Mucosa of rectum (tissue), 2 donors: Measurements from ENCODE around the gene ACVR2A.

ENCODE experiments used
- H3K27ac ChIP-seq, 2 donors: one replicate each; pipeline ENCODE4 v1.7.0; 2013; ENCODE audit warnings: inconsistent platforms in 2 of 2, low read depth in 2 of 2, low read length in 2 of 2
- H3K27me3 ChIP-seq, 2 donors: one replicate each; pipeline ENCODE4 v1.7.0; 2013; ENCODE audit warnings: low read length in 2 of 2; ENCODE audit not compliant: control insufficient read depth in 2 of 2, insufficient read depth in 2 of 2
- H3K36me3 ChIP-seq, 2 donors: one replicate each; pipeline ENCODE4 v1.7.0; 2013; ENCODE audit warnings: low read length in 2 of 2; ENCODE audit not compliant: control insufficient read depth in 2 of 2, insufficient read depth in 2 of 2
- H3K4me1 ChIP-seq, 2 donors: one replicate each; pipeline ENCODE4 v1.7.0; 2013; ENCODE audit warnings: low read length in 2 of 2, mild to moderate bottlenecking in 1 of 2; ENCODE audit not compliant: control insufficient read depth in 2 of 2, insufficient read depth in 2 of 2
- H3K4me3 ChIP-seq, 2 donors: one replicate each; pipeline ENCODE4 v1.7.0; 2013; ENCODE audit warnings: low read length in 2 of 2
- H3K9ac ChIP-seq, 2 donors: one replicate each; pipeline ENCODE4 v1.7.0; 2013; ENCODE audit warnings: low read length in 2 of 2, low read depth in 1 of 2, mild to moderate bottlenecking in 1 of 2
- H3K9me3 ChIP-seq, 2 donors: one replicate each; pipeline ENCODE4 v1.7.0; 2013; ENCODE audit warnings: low read length in 2 of 2; ENCODE audit not compliant: control insufficient read depth in 2 of 2
- donor health status: healthy.
- donor health status: Normal muscosa, but diverticular disease.

Gene ACVR2A

GRCh38 chr2:147945660-147946059, 100.8 kb downstream of the ACVR2A start:
- peaks cover 4 to 14% of the 10 kb centered on the region in 2 donors for H3K36me3 ChIP-seq
- no peak overlapping the region for H3K27ac ChIP-seq
- H3K9me3 ChIP-seq = no peaks in the 10 kb centered on the region
- no peak overlapping the region for H3K9ac ChIP-seq
- no peaks in the 10 kb centered on the region for H3K27me3 ChIP-seq
- H3K4me1 ChIP-seq = no peaks in the 10 kb centered on the region
- H3K4me3 ChIP-seq = no peak overlapping the region

DNA sequence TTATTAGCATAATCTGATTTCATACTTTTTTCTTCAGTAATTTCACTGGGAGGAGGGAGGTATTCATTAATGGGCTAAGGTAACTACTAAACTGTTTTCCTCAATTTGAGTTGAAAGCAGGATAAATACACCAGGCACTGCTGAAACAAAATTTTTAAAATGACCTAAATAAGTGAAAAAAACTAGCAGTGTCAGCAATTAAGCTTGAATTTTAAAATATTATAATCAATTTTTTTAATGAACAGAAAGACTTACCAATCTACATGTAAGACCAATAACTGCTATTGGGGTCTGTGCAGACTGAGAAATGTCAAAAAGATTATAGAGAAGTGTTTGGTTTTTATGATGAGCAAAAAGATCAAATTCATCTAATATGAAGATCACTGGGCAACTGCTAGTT, 107.3 kb downstream of the ACVR2A start:
- no peaks in the 10 kb centered on the region for H3K4me1 ChIP-seq
- no peaks in the 10 kb centered on the region for H3K27me3 ChIP-seq
- no peaks in the 10 kb centered on the region for H3K9me3 ChIP-seq
- H3K4me3 ChIP-seq = no peak overlapping the region
- H3K9ac ChIP-seq = no peak overlapping the region
- H3K36me3 ChIP-seq = peaks cover 9 to 21% of the 10 kb centered on the region in 2 donors
- no peak overlapping the region for H3K27ac ChIP-seq

- no peaks in the 10 kb centered on the region for H3K4me1 ChIP-seq
- peaks cover 2 to 6% of the 10 kb centered on the region in 2 donors for H3K36me3 ChIP-seq
- H3K9ac ChIP-seq = no peak overlapping the region
- H3K4me3 ChIP-seq = no peak overlapping the region
- no peak overlapping the region for H3K27ac ChIP-seq
- no peaks in the 10 kb centered on the region for H3K27me3 ChIP-seq
- no peaks in the 10 kb centered on the region for H3K9me3 ChIP-seq
Measured at GRCh38 chr2:147968571-147968970, 123.7 kb downstream of the ACVR2A start.

DNA sequence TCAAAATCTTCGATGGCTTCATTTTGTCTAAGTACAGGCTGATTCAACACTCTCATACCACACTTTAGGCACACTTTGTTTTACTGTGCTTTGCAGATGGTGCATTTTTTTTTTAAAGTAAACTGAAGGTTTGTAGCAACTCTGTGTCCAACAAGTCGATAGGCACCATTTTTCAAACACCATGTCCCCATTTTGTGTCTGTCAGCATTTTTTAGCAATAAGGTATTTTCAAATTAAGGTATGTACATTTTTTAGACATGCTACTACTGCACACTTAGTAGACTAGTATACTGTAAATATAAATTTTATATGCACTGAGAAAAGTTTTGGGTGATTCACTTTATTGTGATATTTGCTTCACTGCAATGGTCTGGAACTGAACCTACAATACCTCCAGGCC, 131.3 kb downstream of the ACVR2A start:
- no peak overlapping the region for H3K9ac ChIP-seq
- peaks cover 2 to 4% of the 10 kb centered on the region in 2 donors for H3K36me3 ChIP-seq
- no peaks in the 10 kb centered on the region for H3K9me3 ChIP-seq
- no peaks in the 10 kb centered on the region for H3K4me1 ChIP-seq
- no peak overlapping the region for H3K4me3 ChIP-seq
- no peak overlapping the region for H3K27ac ChIP-seq
- H3K27me3 ChIP-seq = no peaks in the 10 kb centered on the region

DNA sequence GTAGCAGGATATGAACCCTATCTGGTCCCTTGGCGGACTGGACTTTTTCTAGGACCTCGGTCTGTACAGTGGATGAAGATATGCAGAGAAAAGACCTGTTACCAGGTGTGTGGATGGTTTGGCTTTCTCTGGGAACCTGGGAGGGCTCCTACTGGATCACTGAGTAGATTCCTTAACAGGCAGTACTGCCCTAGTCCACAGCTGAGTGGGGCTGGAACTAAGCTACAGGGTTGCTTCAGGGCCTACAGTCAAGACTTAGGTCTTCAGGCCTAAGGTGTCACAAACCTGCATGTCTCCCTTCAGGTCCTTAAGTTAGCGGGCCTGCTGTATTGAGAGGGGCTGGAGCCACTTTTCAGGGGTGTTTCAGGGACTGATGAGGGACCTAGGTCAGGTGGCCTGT, 132.8 kb downstream of the ACVR2A start:
- Histone ChIP-seq H3K4me3 (no peak overlapping the region), H3K27ac (no peak overlapping the region), H3K9ac (no peak overlapping the region), H3K9me3 (no peaks in the 10 kb centered on the region), H3K36me3 (peaks cover 0 to 4% of the 10 kb centered on the region in 2 donors), H3K27me3 (no peaks in the 10 kb centered on the region), H3K4me1 (no peaks in the 10 kb centered on the region)
